Loucy (cell line): ENCODE measurements around the gene FBRS.

ENCODE experiments used
- H2AFZ ChIP-seq: fragments of 200-600 bp; sonication (generic); 2 replicates; pipeline ENCODE4 v1.6.0; 2016; ENCODE audit warnings: antibody characterized with exemption, mild to moderate bottlenecking, low read length, moderate library complexity
- H3F3A ChIP-seq: fragments of 200-600 bp; 2 replicates; pipeline ENCODE4 v1.6.0; 2016; ENCODE audit warnings: antibody characterized with exemption, low read depth, mild to moderate bottlenecking
- H3K27me3 ChIP-seq: fragments of 200-600 bp; sonication (generic); 2 replicates; pipeline ENCODE4 v1.6.1; 2014; ENCODE audit warnings: low read length, mild to moderate bottlenecking; ENCODE audit not compliant: insufficient read depth, poor library complexity, severe bottlenecking
- H3K36me3 ChIP-seq: fragments of 200-600 bp; sonication (generic); 2 replicates; pipeline ENCODE4 v1.6.1; 2016; ENCODE audit warnings: low read length; ENCODE audit not compliant: insufficient read depth
- H3K4me1 ChIP-seq: fragments of 200-600 bp; sonication (generic); 2 replicates; pipeline ENCODE4 v1.5.1; 2014; ENCODE audit warnings: low read length, mild to moderate bottlenecking; ENCODE audit not compliant: insufficient read depth, poor library complexity, severe bottlenecking
- H3K4me2 ChIP-seq: fragments of 200-600 bp; sonication (generic); 2 replicates; pipeline ENCODE4 v1.6.0; 2014; ENCODE audit warnings: antibody characterized with exemption, low read length, low read depth, mild to moderate bottlenecking; ENCODE audit not compliant: poor library complexity, severe bottlenecking
- H3K4me3 ChIP-seq: fragments of 200-600 bp; sonication (generic); 2 replicates; pipeline ENCODE4 v1.5.1; 2014; ENCODE audit warnings: low read length, mild to moderate bottlenecking, mixed read lengths; ENCODE audit not compliant: poor library complexity, severe bottlenecking
- H3K79me2 ChIP-seq: fragments of 200-600 bp; sonication (generic); 2 replicates; pipeline ENCODE4 v1.6.1; 2014; ENCODE audit warnings: low read length; ENCODE audit not compliant: insufficient read depth
- H3K9ac ChIP-seq: fragments of 200-600 bp; sonication (generic); 2 replicates; pipeline ENCODE4 v1.6.0; 2014; ENCODE audit warnings: mild to moderate bottlenecking, low read depth, low read length, moderate library complexity; ENCODE audit not compliant: poor library complexity, severe bottlenecking
- H3K9me2 ChIP-seq: fragments of 200-600 bp; sonication (generic); replicated peaks from 2 replicates; pipeline ENCODE4 v1.6.1; 2016; ENCODE audit warnings: low read depth, low read length, mixed read lengths
- H3K9me3 ChIP-seq: fragments of 200-600 bp; sonication (generic); 2 replicates; pipeline ENCODE4 v1.6.1; 2014; ENCODE audit warnings: mild to moderate bottlenecking, antibody characterized with exemption, low read length, low read depth; ENCODE audit not compliant: insufficient read depth
- H4K20me1 ChIP-seq: fragments of 200-600 bp; sonication (generic); 2 replicates; pipeline ENCODE4 v1.6.0; 2014; ENCODE audit warnings: antibody characterized with exemption, low read length, mild to moderate bottlenecking; ENCODE audit not compliant: insufficient read depth, poor library complexity, severe bottlenecking
- EZH2phosphoT487 ChIP-seq: fragments of 200-600 bp; IDR thresholded peaks from 2 replicates; pipeline ENCODE4 v1.6.1; 2018; ENCODE audit warnings: antibody characterized with exemption, mild to moderate bottlenecking, moderate library complexity, borderline replicate concordance
- TF ChIP-seq, protein P1 (sequence below): fragments of 200-600 bp; sonication (generic); conservative IDR thresholded peaks from 2 replicates; pipeline ENCODE4 v1.5.1; 2014; ENCODE audit warnings: mild to moderate bottlenecking, antibody characterized with exemption, low read length

The FBRS gene

GRCh38 chr16:30668393-30668792 lies 10.2 kb downstream of the FBRS start:
- Histone ChIP-seq H3K9me3 (no peaks in the 10 kb centered on the region), H3K4me2 (no peak overlapping the region), H3K9me2 (no peaks in the 10 kb centered on the region), H3K4me3 (no peak overlapping the region), H3F3A (no peaks in the 10 kb centered on the region), H3K9ac (no peak overlapping the region), H3K36me3 (peaks cover 60% of the 10 kb centered on the region; the same call in 1 of the 2 replicates), H3K79me2 (peaks cover 19% of the 10 kb centered on the region; the same call in 1 of the 2 replicates), H3K27me3 (no peaks in the 10 kb centered on the region), H3K4me1 (no peaks in the 10 kb centered on the region), H2AFZ (no peak overlapping the region), H4K20me1 (peaks cover 11% of the 10 kb centered on the region)
- TF ChIP-seq, protein P1, sequence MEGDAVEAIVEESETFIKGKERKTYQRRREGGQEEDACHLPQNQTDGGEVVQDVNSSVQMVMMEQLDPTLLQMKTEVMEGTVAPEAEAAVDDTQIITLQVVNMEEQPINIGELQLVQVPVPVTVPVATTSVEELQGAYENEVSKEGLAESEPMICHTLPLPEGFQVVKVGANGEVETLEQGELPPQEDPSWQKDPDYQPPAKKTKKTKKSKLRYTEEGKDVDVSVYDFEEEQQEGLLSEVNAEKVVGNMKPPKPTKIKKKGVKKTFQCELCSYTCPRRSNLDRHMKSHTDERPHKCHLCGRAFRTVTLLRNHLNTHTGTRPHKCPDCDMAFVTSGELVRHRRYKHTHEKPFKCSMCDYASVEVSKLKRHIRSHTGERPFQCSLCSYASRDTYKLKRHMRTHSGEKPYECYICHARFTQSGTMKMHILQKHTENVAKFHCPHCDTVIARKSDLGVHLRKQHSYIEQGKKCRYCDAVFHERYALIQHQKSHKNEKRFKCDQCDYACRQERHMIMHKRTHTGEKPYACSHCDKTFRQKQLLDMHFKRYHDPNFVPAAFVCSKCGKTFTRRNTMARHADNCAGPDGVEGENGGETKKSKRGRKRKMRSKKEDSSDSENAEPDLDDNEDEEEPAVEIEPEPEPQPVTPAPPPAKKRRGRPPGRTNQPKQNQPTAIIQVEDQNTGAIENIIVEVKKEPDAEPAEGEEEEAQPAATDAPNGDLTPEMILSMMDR = no peak
- no peak for TF ChIP-seq EZH2phosphoT487

DNA sequence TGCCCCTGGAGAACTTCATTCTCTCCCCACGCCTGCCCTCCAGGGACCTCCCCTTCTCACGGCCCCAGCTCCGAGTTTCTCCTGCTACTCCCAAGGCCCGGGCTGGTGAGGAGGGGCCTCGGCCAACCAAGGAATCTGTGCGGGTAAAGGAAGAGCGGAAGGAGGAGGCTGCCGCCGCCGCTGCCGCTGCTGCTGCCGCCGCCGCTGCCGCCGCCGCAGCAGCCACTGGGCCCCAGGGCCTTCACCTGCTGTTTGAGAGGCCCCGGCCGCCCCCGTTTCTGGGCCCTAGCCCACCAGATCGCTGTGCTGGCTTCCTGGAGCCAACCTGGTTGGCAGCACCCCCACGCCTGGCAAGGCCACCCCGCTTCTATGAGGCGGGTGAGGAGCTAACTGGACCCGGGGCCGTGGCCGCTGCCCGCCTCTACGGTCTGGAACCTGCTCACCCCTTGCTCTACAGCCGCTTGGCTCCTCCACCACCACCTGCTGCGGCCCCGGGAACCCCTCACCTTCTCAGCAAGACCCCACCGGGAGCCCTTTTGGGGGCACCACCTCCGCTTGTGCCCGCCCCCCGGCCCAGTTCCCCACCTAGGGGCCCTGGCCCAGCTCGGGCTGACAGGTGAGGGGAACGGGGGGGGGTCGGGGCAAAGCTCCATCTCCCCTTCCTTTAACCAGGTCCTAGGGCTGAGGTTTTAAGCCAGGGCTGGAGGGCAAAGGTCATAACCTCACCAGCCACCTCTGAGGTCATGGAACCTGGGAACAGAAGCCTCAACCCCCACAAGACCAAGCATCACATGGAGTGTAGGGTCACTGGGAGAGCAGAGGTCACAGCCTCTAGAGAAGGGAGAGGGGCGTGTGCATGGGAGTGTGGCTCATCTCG lies 11.0 kb downstream of the FBRS start:
- H3F3A ChIP-seq = no peaks in the 10 kb centered on the region
- TF ChIP-seq, protein P1 = no peak
- TF ChIP-seq EZH2phosphoT487 = no peak

GRCh38 chr16:30669903-30670824 lies 11.9 kb downstream of the FBRS start:
- Histone ChIP-seq H4K20me1 (peaks cover 2% of the 10 kb centered on the region), H2AFZ (no peak overlapping the region), H3K27me3 (no peaks in the 10 kb centered on the region), H3F3A (no peaks in the 10 kb centered on the region), H3K9me3 (no peaks in the 10 kb centered on the region), H3K9ac (no peak overlapping the region), H3K4me2 (no peak overlapping the region), H3K4me1 (no peaks in the 10 kb centered on the region), H3K79me2 (0 out of 2 replicates have a peak, but pooled peaks cover 4% of the 10 kb centered on the region), H3K4me3 (no peak overlapping the region), H3K36me3 (peaks cover 49% of the 10 kb centered on the region; the same call in 1 of the 2 replicates), H3K9me2 (no peaks in the 10 kb centered on the region)
- TF ChIP-seq, protein P1 = no peak
- TF ChIP-seq EZH2phosphoT487 = no peak

More for the DNA sequence above, 11.0 kb downstream of the FBRS start:
- Histone ChIP-seq H3K27me3 (no peaks in the 10 kb centered on the region), H3K36me3 (peaks cover 56% of the 10 kb centered on the region; the same call in 1 of the 2 replicates), H3K4me1 (no peaks in the 10 kb centered on the region), H3K9me3 (no peaks in the 10 kb centered on the region), H3K9ac (no peak overlapping the region), H3K4me3 (no peak overlapping the region), H4K20me1 (peaks cover 7% of the 10 kb centered on the region), H3K9me2 (no peaks in the 10 kb centered on the region), H2AFZ (no peak overlapping the region), H3K4me2 (no peak overlapping the region), H3K79me2 (peaks cover 12% of the 10 kb centered on the region; the same call in 1 of the 2 replicates)
